Measurements from ENCODE around the gene HNRNPA3. TPM values are rescaled to one million over a fixed set of nuclear protein-coding genes. Genes with fewer than 3 reads are reported as not detected.

HNRNPA3 gene
- total RNA-seq, 1 donor from 2014 or later = 359 TPM

DNA sequence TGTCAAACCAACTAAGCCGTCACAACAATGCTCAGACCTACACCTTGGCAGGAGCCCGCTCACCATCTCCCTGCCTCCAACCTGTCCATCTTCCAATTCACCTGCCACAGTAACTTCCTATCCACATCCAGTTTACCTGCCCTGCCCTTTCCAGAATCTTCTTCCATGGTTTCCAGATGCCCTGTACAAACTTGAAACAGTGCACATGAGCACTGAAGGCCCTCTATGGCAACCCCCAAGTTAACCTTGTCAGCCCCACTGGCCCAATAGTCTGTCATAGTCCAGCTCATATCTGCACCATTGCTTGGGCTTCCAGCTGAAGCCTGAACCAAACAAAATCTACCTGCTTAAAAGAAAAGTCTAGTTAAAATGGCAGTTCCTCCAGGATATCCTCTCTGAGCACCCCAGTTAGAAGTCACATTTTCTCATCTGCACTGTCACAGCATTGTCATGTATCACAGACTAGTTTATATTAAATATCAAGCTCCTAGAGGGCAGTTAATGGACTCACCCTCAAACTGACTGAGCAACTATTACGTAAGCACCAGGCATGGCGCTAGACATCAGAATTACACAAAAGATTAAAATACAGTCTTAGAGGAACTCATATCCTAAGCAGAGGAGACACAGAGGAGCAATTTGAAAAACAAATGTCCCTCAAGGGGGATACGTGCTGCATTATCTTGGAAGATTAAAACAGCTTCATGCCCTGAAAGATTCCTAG is 40.4 kb downstream of the HNRNPA3 start:
- intact Hi-C loops (cut with micrococcal nuclease) = loop anchor here (1.0 to 5.0 kb wide), 3 partner anchors 10 to 39 kb away; no protein-coding TSS in a partner anchor

DNA sequence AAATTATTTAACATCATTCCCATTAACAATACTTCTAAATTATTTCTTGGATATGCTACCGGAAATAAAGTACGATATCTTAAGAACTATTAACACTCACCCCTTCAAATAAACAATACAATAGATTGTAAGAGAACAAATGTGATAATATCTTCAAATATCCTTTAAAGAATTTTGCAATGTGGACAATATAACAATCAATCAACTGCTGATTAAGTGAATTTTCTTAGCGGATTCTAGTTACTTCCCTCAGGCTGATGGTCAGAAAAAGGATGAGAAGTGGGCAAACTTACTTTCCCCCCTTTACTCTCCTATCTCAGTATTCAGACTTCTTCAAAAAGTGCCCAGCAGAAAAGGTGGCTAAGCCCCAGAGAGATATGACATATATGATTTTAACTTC is 41.1 kb downstream of the HNRNPA3 start:
- intact Hi-C loops (cut with micrococcal nuclease) = loop anchor here (5.0 kb wide), 1 partner anchor 39 kb away; no protein-coding TSS in a partner anchor

DNA sequence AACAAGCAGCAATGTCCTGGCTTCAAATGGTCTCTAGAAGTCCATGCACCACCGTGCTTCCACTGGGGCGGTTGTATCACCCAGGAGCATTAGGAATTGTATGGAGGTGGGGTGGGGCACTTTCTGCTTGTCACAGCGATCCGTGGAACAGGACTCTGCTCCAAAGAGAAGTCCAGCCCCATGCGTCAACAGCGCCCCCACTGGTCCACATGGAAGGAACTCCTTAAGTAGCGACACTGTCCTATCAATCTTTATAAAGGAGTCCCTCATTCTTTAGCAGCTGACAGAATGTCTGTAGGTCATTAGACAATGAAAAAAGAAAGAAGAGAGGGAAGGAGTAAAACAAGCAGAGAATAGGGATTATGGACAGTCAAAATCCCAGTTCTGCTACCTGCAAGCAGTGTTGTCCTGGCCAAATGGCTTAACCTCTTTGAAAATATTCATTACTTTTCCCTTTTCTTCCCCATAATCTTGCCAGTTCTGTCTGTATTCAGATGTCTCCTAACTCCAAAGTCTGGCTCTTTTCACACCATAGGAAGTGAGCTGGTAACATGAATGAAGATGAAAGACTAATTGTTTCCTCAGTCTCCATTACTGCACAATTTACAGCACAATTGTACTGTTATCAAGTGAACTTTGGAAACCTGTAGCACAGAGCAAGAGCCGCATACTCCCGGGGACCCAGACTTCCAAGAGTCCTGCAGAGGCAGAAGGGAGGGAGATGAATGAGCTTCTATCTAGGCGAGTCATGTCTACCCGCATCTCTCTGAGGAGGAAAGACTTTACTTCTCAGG is 42.0 kb downstream of the HNRNPA3 start:
- intact Hi-C loops (cut with micrococcal nuclease) = loop anchor here (5.0 kb wide), 1 partner anchor 38 kb away; no protein-coding TSS in a partner anchor

DNA sequence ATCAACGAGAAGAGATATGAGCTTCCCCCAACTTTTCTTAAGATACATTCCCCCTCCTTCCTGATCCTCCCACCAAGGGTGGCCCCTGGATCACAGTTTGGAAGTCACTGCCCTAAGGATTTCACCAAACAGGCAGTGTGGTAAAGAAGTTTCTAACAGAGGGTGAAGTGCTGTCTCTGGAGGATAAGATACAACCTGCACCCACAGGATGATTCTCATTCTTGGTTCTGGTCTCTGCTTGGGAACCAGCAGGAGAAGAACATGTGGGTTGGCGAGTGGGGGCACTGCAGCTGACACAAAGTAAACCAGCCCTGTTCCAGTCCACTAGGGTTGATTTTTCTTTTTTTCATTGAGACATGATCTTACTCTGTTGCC is 42.6 kb downstream of the HNRNPA3 start:
- intact Hi-C loops (cut with micrococcal nuclease) = no loop called here

DNA sequence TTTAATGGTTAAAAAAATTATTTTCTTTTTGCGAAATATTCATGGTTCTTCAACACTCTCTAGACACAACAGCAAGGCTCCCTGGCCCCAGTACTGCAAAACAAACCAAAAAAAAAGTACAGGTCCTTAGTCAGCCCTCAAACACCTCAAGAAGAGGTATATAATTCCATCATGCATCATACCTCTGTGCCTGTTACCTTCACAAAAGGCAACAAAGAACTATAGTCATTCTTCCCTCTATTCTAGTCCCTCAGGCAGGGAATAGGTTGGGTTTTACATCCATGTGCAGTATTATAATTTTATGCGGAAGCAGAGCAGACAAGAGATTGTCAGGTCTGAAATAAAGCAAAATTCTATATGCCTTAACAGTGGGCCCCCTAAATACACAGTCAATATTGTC is 43.4 kb downstream of the HNRNPA3 start:
- intact Hi-C loops (cut with micrococcal nuclease) = no loop called here

DNA sequence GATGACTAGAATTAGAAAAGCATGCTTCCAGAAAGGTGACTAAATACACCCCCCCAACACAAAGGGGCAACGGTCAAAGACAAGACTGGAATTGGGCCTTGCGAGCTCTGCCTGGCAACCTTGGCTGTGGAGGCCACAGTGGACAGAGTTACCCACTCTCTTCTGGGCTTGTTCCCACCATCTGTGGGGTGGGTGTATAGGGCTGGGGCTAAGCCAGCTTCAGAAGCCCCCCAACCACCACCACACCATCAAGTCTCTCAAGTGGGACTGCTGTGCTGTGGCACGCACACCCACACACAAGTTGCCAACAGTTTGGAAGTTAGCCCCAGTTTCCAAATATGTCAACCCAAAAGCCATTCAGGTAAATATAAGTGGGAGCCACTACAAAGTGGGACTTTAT is 44.1 kb downstream of the HNRNPA3 start:
- intact Hi-C loops (cut with micrococcal nuclease) = no loop called here

DNA sequence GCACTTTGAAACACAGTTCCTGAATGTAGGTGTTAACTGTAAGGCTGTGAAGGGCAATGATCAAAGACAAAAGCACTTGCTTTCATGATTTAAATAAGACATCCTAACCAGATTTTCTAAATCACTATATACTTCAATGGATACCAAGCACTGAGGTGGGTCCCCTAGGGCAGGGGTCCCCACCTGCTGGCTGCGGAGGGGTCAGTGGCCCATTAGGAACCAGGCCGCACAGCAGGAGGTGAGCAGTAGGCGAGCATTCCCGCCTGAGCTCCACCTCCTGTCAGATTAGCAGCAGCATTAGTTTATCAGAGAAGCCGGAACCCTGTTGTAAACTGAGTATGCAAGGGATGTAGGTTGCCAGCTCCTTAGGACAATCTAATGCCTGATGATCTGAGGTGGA is 44.9 kb downstream of the HNRNPA3 start:
- intact Hi-C loops (cut with micrococcal nuclease) = no loop called here

DNA sequence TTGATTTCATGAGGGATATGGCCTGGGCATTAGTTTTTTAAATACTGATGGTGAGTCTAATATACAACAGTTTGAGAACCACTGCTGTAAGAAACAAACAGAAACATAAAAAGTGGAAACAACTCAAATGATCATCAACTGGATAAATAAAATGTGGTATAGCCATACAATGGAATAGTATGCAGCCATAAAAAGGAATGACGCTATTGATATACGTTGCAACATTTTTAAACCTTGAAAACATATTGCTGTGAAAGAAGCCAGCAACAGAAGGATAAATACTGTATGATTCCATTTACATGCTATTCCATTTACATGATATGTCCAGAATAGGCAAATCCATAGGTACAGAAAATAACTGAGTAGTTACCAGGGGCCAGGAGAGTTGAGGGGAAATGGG is 45.5 kb downstream of the HNRNPA3 start:
- intact Hi-C loops (cut with micrococcal nuclease) = no loop called here

DNA sequence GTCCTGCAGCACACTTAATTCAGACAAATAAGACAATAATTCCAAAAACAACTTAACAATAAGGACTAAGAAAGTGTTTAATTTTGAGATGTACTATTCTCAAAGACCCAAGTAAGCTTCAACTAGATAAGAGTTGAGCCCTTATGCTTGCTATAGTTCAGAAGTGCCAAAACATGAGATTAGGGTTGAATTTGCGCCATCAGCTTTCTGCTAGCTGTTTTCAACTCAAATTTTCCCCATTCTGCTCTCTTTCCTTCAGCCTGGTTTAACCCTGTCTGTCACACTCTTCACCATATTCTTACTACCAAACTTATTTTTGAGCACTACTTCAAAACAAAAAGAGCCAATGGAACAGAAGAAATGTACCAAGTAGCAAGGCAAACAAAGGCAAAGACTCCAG is 47.8 kb downstream of the HNRNPA3 start:
- intact Hi-C loops (cut with micrococcal nuclease) = no loop called here

DNA sequence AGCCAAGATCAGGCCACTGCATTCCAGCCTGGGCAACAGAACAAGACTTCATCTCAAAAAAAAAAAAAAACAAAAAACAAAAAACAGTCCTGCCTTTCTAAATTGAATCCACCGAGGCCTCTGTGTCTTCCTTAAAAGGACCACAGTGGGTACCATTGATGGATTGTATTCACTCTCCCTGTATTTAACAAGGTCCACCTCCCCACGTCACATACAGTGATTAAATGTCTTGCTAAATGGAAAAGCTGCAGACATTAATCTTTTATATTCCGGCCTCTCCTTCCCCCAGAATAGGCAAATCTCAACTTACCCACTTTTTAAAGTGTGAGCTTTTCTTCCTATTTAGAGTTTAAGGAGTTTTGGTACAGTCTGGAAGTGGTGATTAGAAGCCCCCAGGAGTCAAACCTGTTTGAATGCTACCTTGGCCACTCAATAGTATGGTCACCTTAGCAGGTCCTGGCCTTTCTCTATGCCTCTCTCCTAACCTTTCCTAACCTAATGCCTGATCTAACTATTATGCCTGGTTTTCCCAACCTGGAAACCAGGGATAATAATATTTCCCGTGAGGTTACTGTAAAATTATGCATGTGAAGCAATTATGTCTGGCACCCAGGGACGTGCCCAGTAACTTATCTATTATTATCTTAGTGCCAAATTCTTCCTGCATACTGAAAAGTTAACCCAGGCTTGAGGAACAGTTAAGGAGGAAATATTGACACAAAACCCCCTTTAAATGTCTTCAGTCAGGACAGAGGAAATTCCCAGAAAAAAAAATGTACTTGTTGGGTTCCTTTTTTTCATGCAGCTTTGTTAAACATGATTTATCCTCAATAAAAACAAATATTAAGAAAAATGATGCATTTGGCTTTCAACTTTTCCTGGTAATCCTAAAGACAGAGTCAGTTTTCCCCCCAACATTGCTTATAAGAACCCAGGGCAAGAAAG is 48.8 kb downstream of the HNRNPA3 start:
- intact Hi-C loops (cut with micrococcal nuclease) = no loop called here

DNA sequence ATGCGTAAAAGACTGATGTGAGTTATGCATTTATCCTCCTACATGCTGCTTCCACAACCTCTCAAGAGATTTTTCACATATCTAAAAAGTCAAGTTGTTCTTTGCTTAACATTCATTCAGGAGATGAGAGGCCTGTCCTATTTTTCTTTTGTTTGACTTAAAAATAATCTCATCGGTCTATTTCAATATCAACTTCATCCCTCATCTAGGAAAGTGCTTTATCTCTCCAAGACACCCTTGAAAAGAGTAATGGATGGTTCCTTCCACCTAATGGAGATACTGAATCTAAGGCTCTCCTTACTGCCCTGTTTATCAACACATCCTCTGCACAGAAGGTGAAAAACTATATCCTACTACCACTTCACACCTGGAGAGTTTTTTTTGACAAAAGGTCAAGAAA is 49.5 kb downstream of the HNRNPA3 start:
- intact Hi-C loops (cut with micrococcal nuclease) = no loop called here

DNA sequence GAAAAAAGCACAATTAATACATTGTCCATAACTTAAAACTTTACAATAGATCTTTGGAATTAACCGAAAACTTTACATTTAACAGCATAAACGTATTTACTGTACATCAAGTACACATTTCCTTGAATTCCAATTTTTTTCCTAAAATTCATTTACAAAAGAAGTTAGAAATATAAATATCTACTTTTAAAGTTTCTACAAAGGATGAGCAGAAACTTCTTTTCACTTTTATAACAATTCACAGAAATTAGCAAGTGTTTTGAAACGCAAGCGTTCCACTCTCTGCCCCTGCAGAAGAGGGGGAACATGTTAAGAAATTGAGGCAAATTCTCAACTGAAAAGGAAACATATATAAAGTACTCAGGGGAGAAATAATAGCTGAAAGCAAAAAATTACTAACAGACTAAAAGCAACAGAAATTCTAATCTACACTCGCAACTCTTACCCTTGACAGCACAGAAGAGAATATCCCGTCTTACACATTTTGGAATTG is 50.4 kb downstream of the HNRNPA3 start:
- intact Hi-C loops (cut with micrococcal nuclease) = loop anchor here (1.0 kb wide), 7 partner anchors 11 to 129 kb away; partner anchors contain the start of gene AGPS

DNA sequence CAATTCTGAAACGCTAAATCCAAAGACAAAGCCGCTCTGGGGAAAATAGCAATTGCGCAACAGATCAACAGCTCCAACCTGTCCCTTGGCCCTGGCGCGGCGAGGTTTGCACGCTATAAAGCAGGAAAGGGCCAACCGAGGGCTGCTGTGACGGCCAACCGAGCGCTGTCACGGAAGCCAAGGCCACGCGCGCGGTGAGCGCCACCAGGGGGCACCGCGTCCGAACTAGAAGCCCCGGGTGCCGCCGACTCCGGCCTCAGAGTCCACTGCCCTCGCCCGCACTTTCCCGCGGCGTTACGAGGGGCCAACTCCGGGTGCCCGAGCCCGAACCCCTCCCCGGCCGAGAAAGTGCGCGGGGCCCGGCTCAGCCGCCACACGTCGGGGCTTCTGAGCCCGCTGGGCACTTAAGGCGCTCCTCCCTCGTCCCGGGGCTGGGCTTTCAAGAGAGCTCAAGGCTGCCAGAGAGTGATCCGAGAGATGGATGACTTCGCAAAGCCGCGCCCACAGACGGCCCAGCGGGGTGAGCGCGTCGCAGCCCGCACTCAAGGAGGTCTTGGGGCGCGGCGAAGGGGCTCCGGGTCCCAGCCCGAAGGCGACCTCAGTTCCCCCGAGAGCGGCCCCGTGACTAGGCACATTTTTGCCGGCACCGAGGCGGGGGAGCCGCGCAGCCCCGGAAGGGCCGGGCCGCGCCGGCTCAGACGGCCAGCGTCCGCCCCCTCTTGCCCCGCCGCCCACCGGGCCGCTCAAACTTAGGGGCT is 51.0 kb downstream of the HNRNPA3 start:
- intact Hi-C loops (cut with micrococcal nuclease) = loop anchor here (1.0 to 2.0 kb wide), 10 partner anchors 11 to 356 kb away; partner anchors contain the start of genes AGPS and HNRNPA3

DNA sequence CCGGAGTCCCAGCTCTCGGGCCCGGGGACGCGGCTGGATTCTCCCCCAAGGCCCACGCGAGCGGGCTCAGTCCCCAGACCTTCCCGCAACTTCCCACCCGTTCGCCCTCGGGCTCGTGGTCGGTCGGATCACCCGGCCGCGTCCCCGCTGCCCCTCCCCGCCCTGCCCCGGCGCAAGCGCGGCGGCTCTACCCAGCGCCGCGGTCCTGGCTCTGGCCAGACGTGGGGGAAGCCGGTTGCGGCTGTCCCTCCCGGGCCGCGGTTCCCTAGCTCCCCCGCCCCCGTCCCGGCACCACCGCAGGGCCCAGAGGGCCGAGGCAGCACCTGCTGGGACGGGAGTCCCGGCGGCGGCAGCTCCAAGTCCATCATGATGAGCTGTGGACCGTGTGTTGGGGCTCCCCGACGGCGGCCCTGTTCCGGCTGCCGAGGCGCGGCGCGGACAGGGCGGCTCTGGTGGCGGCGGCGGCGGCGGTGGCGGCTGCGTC is 51.7 kb downstream of the HNRNPA3 start:
- intact Hi-C loops (cut with micrococcal nuclease) = loop anchor here (1.0 to 2.0 kb wide), 3 partner anchors 52 to 355 kb away; partner anchors contain the start of gene HNRNPA3

DNA sequence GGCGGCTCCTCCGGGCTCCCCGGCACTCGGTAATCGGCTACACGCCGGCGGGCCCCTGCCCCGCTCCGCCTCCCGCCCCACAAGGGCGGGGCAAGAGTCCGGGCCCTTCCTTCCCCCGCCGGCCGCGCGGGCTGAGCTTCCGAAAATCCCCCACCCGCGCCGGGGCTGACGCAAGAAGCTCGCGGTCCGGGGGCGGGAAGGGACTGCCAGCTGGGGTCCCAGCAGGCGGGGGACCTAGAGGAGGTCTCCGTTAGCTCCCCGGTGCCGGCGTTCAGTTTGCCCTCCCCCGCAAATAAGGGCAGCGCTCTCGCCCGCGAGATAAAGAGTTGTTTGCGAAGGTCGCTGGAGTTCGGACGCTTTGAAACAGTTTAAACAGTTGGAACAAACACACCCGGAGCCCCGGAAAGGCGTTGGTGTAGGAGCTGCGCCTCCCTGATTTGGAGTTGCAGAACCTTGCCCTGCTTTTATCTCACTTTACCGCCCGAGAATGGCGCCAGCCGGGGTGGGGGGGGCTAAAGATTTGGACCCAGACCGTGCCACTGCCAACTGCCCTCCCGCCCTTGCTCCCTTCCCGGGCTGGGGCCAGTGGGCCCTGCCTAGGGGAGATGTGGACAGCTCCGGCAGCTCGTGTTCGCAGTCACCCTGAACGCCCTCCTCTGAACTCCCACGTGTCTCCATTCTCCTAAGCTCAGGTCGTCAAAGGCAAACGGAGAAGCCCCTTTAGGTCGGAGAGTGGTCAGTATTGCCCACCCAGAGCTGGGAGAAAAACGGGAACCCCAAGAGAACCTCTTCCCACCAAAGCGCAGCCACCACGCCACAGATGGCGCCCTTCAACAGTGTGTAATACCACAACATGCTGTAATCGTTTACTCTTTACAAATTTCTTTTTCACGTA is 52.3 kb downstream of the HNRNPA3 start, which contains the start of gene NFE2L2:
Gene NFE2L2 (minus strand): TSS at position 35 of the 895 bp plus-strand sequence. CDS start 151 bp downstream, outside the sequence.
- intact Hi-C loops (cut with micrococcal nuclease) = loop anchor here (1.0 to 5.0 kb wide), 5 partner anchors 53 to 1263 kb away; partner anchors contain the start of genes HNRNPA3 and LNPK

DNA sequence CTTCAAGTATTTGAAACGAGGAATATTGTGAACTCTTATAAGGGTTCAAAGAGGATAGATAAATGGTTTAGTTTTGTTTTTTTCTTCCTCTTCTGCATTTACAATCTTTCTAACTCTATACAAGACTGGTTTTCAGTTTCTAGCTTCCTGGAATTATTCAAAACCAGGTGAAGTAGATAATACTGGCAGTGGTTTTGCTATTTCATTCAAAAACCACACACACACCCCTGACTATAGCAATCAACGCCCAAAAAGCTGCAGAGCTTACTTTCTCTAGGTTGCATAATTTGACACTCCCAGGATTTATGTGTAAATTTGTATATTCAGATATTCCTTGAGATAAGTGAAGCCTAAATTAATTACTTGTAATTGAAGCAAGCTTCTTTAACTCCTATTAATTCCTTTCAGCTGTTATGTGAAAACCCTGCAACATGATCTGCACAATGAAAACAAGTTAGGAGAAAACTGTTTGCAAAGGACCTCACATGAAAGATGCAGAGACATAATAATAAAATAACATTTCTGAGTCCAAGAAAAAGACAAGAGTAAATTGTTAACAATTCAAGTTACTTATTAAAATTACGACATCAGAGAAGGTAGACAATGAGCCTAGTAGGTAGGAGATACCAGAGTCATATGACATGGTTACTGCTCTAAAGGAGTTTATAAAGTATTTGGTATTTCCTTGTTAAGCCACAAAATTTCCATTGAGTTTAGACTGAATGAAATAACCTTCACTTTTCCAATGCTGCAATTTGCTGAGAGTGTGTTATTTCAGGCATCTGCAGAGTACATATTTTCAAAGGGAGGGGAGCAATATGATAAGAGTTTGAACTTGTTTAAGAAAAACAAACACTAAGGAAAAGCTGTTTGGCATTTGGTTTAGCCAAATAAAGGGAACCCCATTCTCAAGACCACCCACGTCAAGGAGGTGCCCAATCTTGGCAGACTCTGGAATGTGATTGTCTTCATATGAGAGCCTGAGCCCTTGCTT is 53.5 kb downstream of the HNRNPA3 start:
- intact Hi-C loops (cut with micrococcal nuclease) = loop anchor here (1.0 to 5.0 kb wide), 4 partner anchors 150 to 1264 kb away; partner anchors contain the start of gene LNPK

DNA sequence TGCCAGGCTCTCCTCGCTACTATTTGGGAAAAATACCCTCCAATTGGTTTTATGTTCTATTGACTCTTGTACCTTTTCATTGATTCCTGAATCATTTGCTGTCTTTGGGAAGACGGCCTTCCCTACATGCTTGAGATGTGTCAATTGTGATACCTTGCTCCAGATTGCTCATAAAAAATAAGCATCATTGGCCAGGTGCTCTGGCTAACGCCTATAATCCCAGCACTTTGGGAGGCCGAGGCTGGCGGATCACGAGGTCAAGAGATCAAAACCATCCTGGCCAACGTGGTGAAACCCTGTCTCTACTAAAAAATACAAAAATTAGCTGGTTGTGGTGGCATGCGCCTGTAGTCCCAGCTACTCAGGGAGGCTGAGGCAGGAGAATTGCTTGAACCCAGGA is 54.4 kb downstream of the HNRNPA3 start:
- intact Hi-C loops (cut with micrococcal nuclease) = loop anchor here (1.0 to 5.0 kb wide), 3 partner anchors 149 to 1265 kb away; partner anchors contain the start of gene LNPK

Data from T-helper 2 cell treated with Interferon-gamma antibody and Interleukin-4, amounts not matched to agents 100 ng/mL and 5 ng/mL, for 36 hours (primary cell).